Hepatic stellate cell (primary cell): ENCODE measurements around the gene BAHD1.
"Not testable (repeated sequence)": the region's sequence is repeated elsewhere in the genome, so short reads cannot be mapped to it uniquely, and the experiment has no call there.

Source experiments
- DNase-seq: peaks from one replicate; pipeline ENCODE4 v3.0.0; 2011; ENCODE audit warnings: low spot score

The BAHD1 gene

GRCh38 chr15:40445421-40445922 is 4.7 kb downstream of the BAHD1 start:
- DNase-seq: no peak

DNA sequence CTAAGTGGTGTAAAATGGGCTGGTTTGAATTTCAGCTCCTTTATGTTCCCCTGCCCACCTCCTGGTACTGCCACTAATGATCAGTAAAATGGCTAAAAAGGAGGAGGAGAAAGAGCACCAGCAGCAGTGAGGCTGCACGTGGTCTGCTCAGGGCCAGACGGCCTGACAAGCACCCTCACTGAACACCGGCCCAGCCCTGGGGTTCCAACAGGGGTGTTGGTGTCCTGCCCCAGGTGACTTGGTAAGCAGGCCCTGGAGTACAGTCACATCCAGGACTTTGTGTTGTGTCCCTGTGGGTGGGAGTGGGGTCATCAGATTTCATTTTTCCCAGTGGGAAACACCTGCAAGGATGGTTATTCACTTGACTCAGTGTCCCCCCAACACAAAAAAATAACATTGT is 5.4 kb downstream of the BAHD1 start:
- DNase-seq: no peak

DNA sequence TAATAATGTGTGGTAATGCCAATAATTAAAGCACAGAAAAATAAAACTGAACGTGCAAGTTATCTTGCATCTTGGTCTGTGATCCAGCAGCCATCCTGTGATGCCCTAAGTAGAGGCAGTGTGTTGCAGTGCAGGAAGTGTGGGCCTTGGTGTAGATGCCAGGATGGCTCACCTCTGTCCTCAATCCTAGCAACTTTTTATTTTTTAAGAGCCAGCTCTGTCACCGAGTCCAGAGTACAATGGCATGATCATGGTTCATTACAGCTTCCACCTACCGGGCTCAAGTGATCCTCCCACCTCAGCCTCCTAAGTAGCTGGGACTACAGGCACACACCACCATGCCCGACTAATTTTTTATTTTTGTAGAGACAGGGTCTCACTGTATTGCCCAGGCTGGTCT is 7.6 kb downstream of the BAHD1 start:
- no peak for DNase-seq

GRCh38 chr15:40449275-40449674 is 8.5 kb downstream of the BAHD1 start:
- no peak for DNase-seq

DNA sequence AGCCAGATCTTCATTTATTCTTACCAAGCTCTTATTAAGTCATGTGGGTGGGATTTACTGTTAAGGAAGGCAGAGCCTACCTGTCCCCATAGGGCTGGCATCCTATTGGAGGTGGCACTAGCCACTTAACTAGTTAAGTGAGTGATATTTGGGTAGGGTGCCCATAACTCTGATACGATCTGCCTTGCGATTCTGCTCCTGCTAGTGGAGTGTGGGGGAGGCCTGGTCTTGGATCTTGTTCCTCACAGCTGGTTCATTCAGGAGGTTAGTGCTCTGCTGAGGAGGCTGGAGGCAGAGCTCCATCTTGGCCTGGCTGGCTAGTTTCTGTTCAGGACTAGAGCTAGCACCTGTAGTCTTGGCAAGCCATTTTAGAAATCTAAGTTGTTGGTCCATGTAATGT is 9.3 kb downstream of the BAHD1 start:
- DNase-seq: no peak

DNA sequence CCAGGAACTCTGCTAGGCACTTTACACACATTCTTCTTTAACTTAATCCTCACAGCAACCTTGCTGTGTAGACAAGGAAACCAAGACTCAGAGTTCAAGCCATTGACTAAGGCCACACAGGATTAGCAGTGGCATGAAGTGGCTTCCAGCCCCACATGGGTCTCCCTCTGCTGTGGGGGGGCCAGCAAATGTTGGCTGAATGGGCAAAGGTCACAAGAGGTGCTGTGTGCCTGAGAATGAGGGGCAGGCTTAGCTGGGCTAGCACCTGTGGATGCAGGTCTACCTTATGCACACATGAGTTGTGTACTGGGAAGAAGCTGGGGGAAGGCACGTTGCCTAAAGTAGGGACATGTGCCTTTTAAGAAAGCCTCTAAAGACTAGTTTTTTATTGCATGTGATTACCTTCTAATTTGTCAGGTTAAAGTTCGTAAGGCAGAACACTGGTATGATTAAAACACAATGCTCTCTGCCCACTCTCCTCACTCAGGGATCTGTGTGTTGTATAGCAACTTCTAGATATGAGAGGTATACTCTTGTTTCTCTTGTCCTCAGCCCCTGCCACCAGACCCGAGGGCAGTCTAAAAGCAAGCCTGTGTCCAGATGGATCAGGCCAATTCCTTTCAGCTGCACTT is 10.9 kb downstream of the BAHD1 start:
- DNase-seq: no peak

DNA sequence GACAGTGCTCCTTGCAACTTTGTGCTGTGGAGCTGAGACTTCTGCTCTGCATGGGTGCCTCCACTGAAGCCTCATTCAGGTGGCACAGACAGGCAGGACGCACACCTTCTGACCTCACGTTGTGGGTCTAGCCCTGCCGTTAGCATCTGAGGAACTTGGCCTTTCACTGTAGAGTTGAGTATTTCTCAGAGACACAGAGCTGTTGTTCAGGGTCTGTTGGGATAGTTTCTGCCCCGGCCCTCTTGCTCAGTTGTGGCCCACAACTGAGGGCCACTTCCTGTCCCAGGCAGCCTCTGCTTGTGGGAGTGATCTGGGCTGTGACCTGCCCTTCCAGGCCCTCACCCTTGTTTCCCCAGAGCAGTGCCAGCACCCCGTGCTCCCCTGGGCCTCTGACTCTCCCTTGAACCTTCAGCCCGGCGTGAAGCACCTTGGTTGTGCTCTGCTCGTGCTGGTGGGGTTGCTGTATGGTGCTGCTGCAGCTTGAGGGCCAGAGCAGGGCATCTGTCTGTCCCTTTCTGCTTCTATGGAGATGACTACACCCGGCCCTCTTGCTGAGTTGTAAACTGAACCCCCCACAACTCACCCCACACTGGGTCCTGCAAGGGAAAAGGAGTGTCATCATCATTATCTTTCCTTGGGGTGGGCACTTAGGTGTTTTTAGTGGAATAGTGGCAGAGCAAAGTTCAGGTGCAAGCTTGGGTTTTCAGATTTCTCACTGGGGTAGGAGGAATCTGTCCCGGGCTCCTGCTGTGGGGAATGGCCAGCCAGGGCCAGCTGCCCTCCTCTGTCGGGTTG is 11.7 kb downstream of the BAHD1 start:
- DNase-seq: no peak

DNA sequence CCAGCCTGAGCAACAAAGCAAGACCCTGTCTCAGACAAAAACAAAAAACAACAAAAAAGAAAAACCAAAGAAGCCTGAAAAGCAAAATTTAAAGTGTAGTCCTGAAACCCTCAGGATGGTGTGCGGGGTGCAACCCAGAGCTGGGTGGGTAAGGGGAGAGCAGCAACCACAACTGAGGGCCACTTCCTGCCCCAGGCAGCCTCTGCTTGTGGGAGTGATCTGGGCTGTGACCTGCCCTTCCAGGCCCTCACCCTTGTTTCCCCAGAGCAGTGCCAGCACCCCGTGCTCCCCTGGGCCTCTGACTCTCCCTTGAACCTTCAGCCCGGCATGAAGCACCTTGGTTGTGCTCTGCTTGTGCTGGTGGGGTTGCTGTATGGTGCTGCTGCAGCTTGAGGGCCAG is 13.2 kb downstream of the BAHD1 start:
- DNase-seq: not testable (repeated sequence)

GRCh38 chr15:40454904-40455391 is 14.2 kb downstream of the BAHD1 start:
- DNase-seq: peak; percentile 74

GRCh38 chr15:40456299-40456712 is 15.6 kb downstream of the BAHD1 start:
- no peak for DNase-seq

- DNase-seq: no peak
Observed at GRCh38 chr15:40456738-40457137, 16.0 kb downstream of the BAHD1 start.

- DNase-seq: no peak
Observed at GRCh38 chr15:40458495-40459371, 18.0 kb downstream of the BAHD1 start.

DNA sequence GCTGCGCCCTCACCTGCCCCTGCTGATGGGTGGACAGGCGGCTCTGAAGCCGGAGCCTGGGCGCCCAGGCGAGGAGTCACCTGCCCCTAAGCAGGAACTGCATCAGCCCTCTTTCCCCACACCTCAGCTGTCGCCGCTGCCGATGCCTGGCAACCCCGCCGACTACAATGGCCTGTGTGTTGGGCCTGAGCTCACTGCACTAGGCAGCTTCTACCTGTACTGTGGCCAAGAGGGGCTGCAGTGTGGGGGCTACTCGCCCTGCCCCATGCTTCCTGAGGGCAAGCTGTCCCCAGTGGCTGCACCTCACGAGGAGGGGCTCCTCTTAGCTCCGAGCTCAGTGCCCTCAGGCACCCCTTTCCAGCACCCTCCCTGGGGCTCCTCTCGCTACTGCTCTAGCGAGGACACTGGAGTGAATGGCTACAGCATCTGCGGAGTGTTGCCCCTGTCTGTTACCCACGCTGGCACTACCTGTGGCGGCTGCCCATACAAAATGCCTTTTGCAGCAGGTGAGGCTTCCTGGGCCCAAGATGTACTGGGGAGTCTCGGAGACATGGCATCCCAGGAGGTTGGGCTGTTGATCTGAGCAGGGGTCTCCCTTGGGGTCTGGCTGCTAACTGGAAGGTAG is 18.8 kb downstream of the BAHD1 start:
- no peak for DNase-seq

DNA sequence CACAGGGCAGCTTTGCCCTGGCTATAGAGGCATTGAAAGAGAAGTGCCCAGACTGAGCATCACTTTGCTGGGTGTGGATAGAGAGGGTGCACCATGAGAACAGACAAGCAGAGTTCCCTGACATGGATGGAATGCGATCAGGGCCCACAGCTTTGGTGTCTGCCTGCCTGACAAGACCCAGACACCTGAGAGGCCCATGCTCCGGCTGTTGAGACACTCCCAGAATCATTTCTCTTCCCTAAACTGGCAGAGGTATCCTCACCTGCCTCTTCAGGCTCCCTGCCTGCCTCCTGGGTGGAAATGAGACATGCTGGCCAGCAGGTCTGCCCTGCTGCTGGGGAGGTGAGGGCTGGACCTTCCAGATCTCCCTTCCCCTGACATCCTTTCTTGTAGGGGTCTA is 19.7 kb downstream of the BAHD1 start:
- DNase-seq: no peak

DNA sequence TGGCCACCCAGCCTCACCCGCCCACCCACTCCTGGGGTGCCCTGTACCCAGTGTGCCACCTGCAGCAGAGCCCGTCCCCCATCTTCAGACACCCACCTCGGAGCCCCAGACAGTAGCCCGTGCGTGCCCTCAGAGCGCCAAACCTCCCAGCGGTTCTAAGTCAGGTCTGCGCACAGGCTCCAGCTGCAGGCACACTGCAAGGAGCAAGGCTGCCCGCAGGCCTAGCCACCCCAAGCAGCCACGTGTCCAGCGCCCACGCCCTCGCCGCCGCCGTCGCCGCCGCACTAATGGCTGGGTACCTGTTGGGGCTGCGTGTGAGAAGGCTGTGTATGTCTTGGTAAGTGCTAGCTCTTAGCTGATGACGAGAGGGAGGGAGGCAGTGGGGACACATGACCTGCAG is 21.2 kb downstream of the BAHD1 start:
- no peak for DNase-seq

GRCh38 chr15:40463279-40463678 is 22.5 kb downstream of the BAHD1 start:
- DNase-seq: no peak

GRCh38 chr15:40463886-40464545 is 23.3 kb downstream of the BAHD1 start:
- DNase-seq: no peak

- DNase-seq: no peak
Observed at GRCh38 chr15:40464595-40465185, 23.9 kb downstream of the BAHD1 start.

- DNase-seq: no peak
Observed at GRCh38 chr15:40465939-40466338, 25.2 kb downstream of the BAHD1 start.

DNA sequence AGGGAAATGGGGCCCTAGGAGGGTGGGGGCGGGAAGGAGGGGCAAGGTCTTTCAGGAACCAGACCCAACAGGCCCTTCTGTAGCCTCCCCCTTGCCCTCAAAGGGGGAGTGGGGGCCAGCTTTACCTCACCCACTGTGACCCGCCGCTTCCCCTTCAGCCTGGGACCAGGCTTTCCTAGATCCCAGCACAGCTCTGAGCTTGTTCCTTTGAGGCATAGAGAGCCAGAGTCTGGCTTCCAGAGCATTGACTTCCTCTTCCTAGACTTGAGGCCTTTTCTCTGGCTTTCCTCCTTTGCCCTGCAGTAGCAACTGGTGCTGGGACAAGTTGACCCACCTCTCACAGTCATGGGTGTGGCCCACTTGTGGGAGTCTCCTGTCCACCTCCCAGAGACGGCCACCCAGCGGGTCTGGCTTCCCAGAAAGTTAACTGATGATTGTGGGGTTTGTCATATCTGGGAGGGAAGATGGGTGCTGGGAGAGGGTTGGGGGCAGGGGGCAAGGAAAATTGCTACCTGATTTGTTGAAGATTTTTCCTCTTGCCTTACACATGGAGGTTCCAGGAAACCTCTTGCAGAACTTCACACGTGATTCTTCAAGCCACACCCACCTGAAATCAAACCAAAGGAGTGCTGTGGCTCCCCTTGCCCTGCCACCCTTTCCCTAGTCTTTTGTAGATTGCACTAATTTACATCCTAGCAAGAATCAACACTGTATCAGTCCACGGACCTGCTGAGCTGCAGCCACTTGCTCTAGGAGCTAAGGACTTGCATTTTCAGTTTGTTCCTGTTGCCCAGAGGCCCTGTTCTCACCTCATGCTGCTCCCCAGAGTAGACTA is 25.9 kb downstream of the BAHD1 start:
- DNase-seq: no peak
